ENCODE results near the gene CR1.
"Not testable (repeated sequence)": the region's sequence is repeated elsewhere in the genome, so short reads cannot be mapped to it uniquely, and the experiment has no call there.

CR1 gene

GRCh38 chr1:207682872-207683434, 187.0 kb downstream of the CR1 start:
- not testable (repeated sequence) for DNase-seq

GRCh38 chr1:207690551-207690950, 194.6 kb downstream of the CR1 start:
- DNase-seq: not testable (repeated sequence)

GRCh38 chr1:207691010-207691409, 195.1 kb downstream of the CR1 start:
- no peak for DNase-seq
